Neural cell (in vitro differentiated cells): ENCODE results near the gene RBM4B. TPM values are rescaled to one million over a fixed set of nuclear protein-coding genes. Genes with fewer than 3 reads are reported as not detected.

ENCODE experiments used
- H2AFZ ChIP-seq: fragments of 200-600, 300-800 bp; sonication (generic), shearing (Covaris generic); 2 replicates; pipeline ENCODE4 v1.6.0; 2014; ENCODE audit warnings: low read depth, mild to moderate bottlenecking, antibody characterized with exemption, low read length, moderate library complexity
- H3F3A ChIP-seq: fragments of 200-600 bp; shearing (Covaris generic); 2 replicates; pipeline ENCODE4 v1.6.1; 2016; ENCODE audit warnings: mild to moderate bottlenecking, moderate library complexity, mixed read lengths, antibody characterized with exemption, low read length; ENCODE audit not compliant: insufficient read depth, poor library complexity, severe bottlenecking
- H3K27ac ChIP-seq: fragments of 200-600, 300-800 bp; sonication (generic), shearing (Covaris generic); 2 replicates; pipeline ENCODE4 v1.5.1; 2014; ENCODE audit warnings: mild to moderate bottlenecking, low read length, moderate library complexity
- H3K27me3 ChIP-seq: fragments of 300-800, 200-600 bp; sonication (generic), shearing (Covaris generic); 2 replicates; pipeline ENCODE4 v1.6.0; 2014; ENCODE audit warnings: mild to moderate bottlenecking, low read depth, low read length, moderate library complexity; ENCODE audit not compliant: insufficient read depth
- H3K36me3 ChIP-seq: fragments of 300-800, 200-600 bp; sonication (generic), shearing (Covaris generic); 2 replicates; pipeline ENCODE4 v1.5.1; 2014; ENCODE audit warnings: mild to moderate bottlenecking, antibody characterized with exemption, low read length, moderate library complexity; ENCODE audit not compliant: insufficient read depth
- H3K4me2 ChIP-seq: fragments of 300-800, 200-600 bp; sonication (generic), shearing (Covaris generic); 2 replicates; pipeline ENCODE4 v1.6.0; 2014; ENCODE audit warnings: mild to moderate bottlenecking, low read length
- H3K4me3 ChIP-seq: fragments of 300-800, 200-600 bp; sonication (generic), shearing (Covaris generic); 2 replicates; pipeline ENCODE4 v1.5.1; 2014; ENCODE audit warnings: mild to moderate bottlenecking, low read length, moderate library complexity
- H3K79me2 ChIP-seq: fragments of 200-600 bp; shearing (Covaris generic); replicated peaks from 2 replicates; pipeline ENCODE4 v1.6.0; 2014; ENCODE audit warnings: mild to moderate bottlenecking, low read length, moderate library complexity; ENCODE audit not compliant: insufficient read depth
- H3K9ac ChIP-seq: fragments of 300-800, 200-600 bp; sonication (generic), shearing (Covaris generic); 2 replicates; pipeline ENCODE4 v1.6.1; 2016; ENCODE audit warnings: mild to moderate bottlenecking, low read length, mixed read lengths
- H3K9me2 ChIP-seq: fragments of 200-600 bp; shearing (Covaris generic); 2 replicates; pipeline ENCODE4 v1.6.1; 2016; ENCODE audit warnings: mild to moderate bottlenecking, low read length, mixed read lengths; ENCODE audit not compliant: insufficient read depth
- H3K9me3 ChIP-seq: fragments of 200-600, 300-800 bp; sonication (generic), shearing (Covaris generic); 2 replicates; pipeline ENCODE4 v1.6.1; 2016; ENCODE audit warnings: mild to moderate bottlenecking, mixed run types, low read length, moderate library complexity, mixed read lengths
- H4K20me1 ChIP-seq: fragments of 200-600 bp; shearing (Covaris generic); 2 replicates; pipeline ENCODE4 v1.6.1; 2016; ENCODE audit warnings: mild to moderate bottlenecking, mixed run types; ENCODE audit not compliant: insufficient read depth
- CTCF ChIP-seq: fragments of 450-650 bp; IDR thresholded peaks from 2 replicates; pipeline ENCODE4 v1.5.1; 2014; ENCODE audit warnings: antibody characterized with exemption, mild to moderate bottlenecking, moderate library complexity; ENCODE audit not compliant: poor library complexity, severe bottlenecking
- EP300 ChIP-seq: fragments of 450-650 bp; conservative IDR thresholded peaks from 2 replicates; pipeline ENCODE4 v1.6.1; 2014; ENCODE audit warnings: antibody characterized with exemption, mild to moderate bottlenecking, moderate library complexity; ENCODE audit not compliant: poor library complexity, severe bottlenecking
- EZH2 ChIP-seq: fragments of 200-600, 300-800 bp; shearing (Covaris generic), sonication (generic); IDR thresholded peaks from 2 replicates; pipeline ENCODE4 v1.6.1; 2014; ENCODE audit warnings: antibody characterized with exemption, low read length, borderline replicate concordance, mild to moderate bottlenecking; ENCODE audit not compliant: insufficient read depth, poor library complexity, severe bottlenecking
- MXI1 ChIP-seq: fragments of 450-650 bp; conservative IDR thresholded peaks from 2 replicates; pipeline ENCODE4 v1.6.1; 2014; ENCODE audit warnings: antibody characterized with exemption, mild to moderate bottlenecking; ENCODE audit not compliant: poor library complexity, severe bottlenecking
- POLR2AphosphoS5 ChIP-seq: IDR thresholded peaks from 2 replicates; pipeline ENCODE4 v1.6.1; 2012
- RAD21 ChIP-seq: fragments of 450-650 bp; conservative IDR thresholded peaks from 2 replicates; pipeline ENCODE4 v1.6.1; 2014; ENCODE audit warnings: antibody characterized with exemption, mild to moderate bottlenecking, moderate library complexity
- REST ChIP-seq: IDR thresholded peaks from 2 replicates; pipeline ENCODE4 v1.6.1; 2012; ENCODE audit warnings: borderline replicate concordance
- SMC3 ChIP-seq: fragments of 450-650 bp; conservative IDR thresholded peaks from 2 replicates; pipeline ENCODE4 v1.6.1; 2014; ENCODE audit warnings: antibody characterized with exemption, mild to moderate bottlenecking, moderate library complexity; ENCODE audit not compliant: poor library complexity
- TAF1 ChIP-seq: IDR thresholded peaks from 2 replicates; pipeline ENCODE4 v1.6.1; 2012; ENCODE audit warnings: low read depth
- polyA plus RNA-seq: library from polyadenylated mRNA; depleted of rRNA; stranded (reverse); fragments of >200 nt; gene quantifications from 2 replicates; pipeline ENCODE4 v1.2.3, GENCODE V29; 2014

The RBM4B gene
- polyA plus RNA-seq, 1 donor from 2014 or later, result 197 TPM

- H3K27ac ChIP-seq, result no peak overlapping the region
- H3K79me2 ChIP-seq, result peaks cover 61% of the 10 kb centered on the region
- TF ChIP-seq MXI1, result no peak
- no peak for TF ChIP-seq CTCF
- TF ChIP-seq POLR2AphosphoS5, result no peak
- no peak for TF ChIP-seq EP300
- TF ChIP-seq TAF1, result no peak
- no peak for TF ChIP-seq RAD21
- no peak for TF ChIP-seq EZH2
- TF ChIP-seq REST, result no peak
- no peak for TF ChIP-seq SMC3
- H3K4me2 ChIP-seq, result no peak overlapping the region
- H3K9me2 ChIP-seq, result no peaks in the 10 kb centered on the region
- peaks cover 34% of the 10 kb centered on the region for H4K20me1 ChIP-seq
- H3K9ac ChIP-seq, result no peak overlapping the region
- no peak overlapping the region for H2AFZ ChIP-seq
- no peak overlapping the region for H3K4me3 ChIP-seq
- no peaks in the 10 kb centered on the region for H3K9me3 ChIP-seq
- peaks cover 14% of the 10 kb centered on the region for H3K36me3 ChIP-seq
- H3K27me3 ChIP-seq, result no peaks in the 10 kb centered on the region
- no peaks in the 10 kb centered on the region for H3F3A ChIP-seq
These were observed 13.9 kb downstream of the RBM4B start for GRCh38 chr11:66663741-66664296.

- Histone ChIP-seq H3K9me2 (no peaks in the 10 kb centered on the region), H3F3A (no peaks in the 10 kb centered on the region), H3K4me3 (no peak overlapping the region), H3K9ac (no peak overlapping the region), H3K4me2 (no peak overlapping the region), H4K20me1 (peaks cover 11% of the 10 kb centered on the region), H3K9me3 (no peaks in the 10 kb centered on the region), H3K36me3 (peaks cover 3% of the 10 kb centered on the region), H2AFZ (no peak overlapping the region), H3K27me3 (no peaks in the 10 kb centered on the region), H3K27ac (no peak overlapping the region), H3K79me2 (peaks cover 23% of the 10 kb centered on the region)
- TF ChIP-seq CTCF, result no peak
- no peak for TF ChIP-seq TAF1
- no peak for TF ChIP-seq EZH2
- no peak for TF ChIP-seq SMC3
- no peak for TF ChIP-seq RAD21
- no peak for TF ChIP-seq MXI1
- no peak for TF ChIP-seq EP300
- TF ChIP-seq REST, result no peak
- no peak for TF ChIP-seq POLR2AphosphoS5
These were observed 17.9 kb downstream of the RBM4B start for GRCh38 chr11:66659763-66660162.
